H1 (cell line): ENCODE measurements around the gene BRD4. TPM values are rescaled to one million over a fixed set of nuclear protein-coding genes. Genes with fewer than 3 reads are reported as not detected.

ENCODE experiments used
- polyA plus RNA-seq, 7 experiments: library from polyadenylated mRNA; depleted of rRNA in 3 of 7; stranded (reverse) in 5 of 7; unstranded in 2 of 7; fragments of >200 nt in 5 of 7; fragments of 200-250 nt in 2 of 7; gene quantifications; 1 replicate in 5 of 7; 2 replicates in 1 of 7; 4 replicates in 1 of 7; pipeline versions ENCODE4 v1.2.1 to v1.2.3, GENCODE V29; 2011 to 2013; ENCODE audit warnings: missing spikeins in 2 of 7, mixed read lengths in 2 of 7
- small RNA-seq: library from polyadenylated mRNA; stranded (forward); fragments of <200 nt; extraction: miRNeasy Mini kit (QIAGEN cat#:217004); gene quantifications from one replicate; pipeline ENCODE3, GENCODE V24; 2013; ENCODE audit not compliant: insufficient read depth
- total RNA-seq: library from RNA; stranded (reverse); fragmentation: NEBNext Ultra II Directional; extraction: Animal tissue kit (Norgen Biotek cat#: 25700); gene quantifications from 2 replicates; pipeline ENCODE4 v1.2.1, GENCODE V29; 2021

The BRD4 gene
- total and polyA plus RNA-seq, 2 of the 8 experiments (the other 6 are each of a cell fraction or from before 2014, with no cell fraction given): 14.1 to 146 TPM

Small RNAs within 50 kb of the gene (small RNA-seq; reads per million reads assigned to genes)
- gene AC005776.1: not detected

Other genes starting within 250 kb of the BRD4 start
- gene SYDE1, start 225.1 kb downstream of the BRD4 start, total RNA-seq: 16.8 and 17.7 TPM in 2 replicates
- 12.0 and 16.1 TPM in 2 replicates for gene SYDE1, start 225.1 kb downstream of the BRD4 start, polyA plus RNA-seq (2011; rRNA removed)
- 107 and 111 TPM in 2 replicates for gene NOTCH3, start 131.5 kb downstream of the BRD4 start, total RNA-seq
- gene NOTCH3, start 131.5 kb downstream of the BRD4 start, polyA plus RNA-seq (2011; rRNA removed): 37.5 and 65.9 TPM in 2 replicates
- 30.2 and 30.9 TPM in 2 replicates for gene EPHX3, start 100.1 kb downstream of the BRD4 start, total RNA-seq
- gene EPHX3, start 100.1 kb downstream of the BRD4 start, polyA plus RNA-seq (2011; rRNA removed): 47.6 and 67.5 TPM in 2 replicates
- gene AKAP8, start 47.2 kb upstream of the BRD4 start, total RNA-seq: 41.0 and 41.3 TPM in 2 replicates
- gene AKAP8, start 47.2 kb upstream of the BRD4 start, polyA plus RNA-seq (2011; rRNA removed): 17.0 and 20.8 TPM in 2 replicates
- 127 and 138 TPM in 2 replicates for gene AKAP8L, start 86.4 kb upstream of the BRD4 start, total RNA-seq
- gene AKAP8L, start 86.4 kb upstream of the BRD4 start, polyA plus RNA-seq (2011; rRNA removed): 75.1 and 149 TPM in 2 replicates
- 33.2 and 34.4 TPM in 2 replicates for gene WIZ, start 117.4 kb upstream of the BRD4 start, total RNA-seq
- gene WIZ, start 117.4 kb upstream of the BRD4 start, polyA plus RNA-seq (2011; rRNA removed): 12.5 and 22.7 TPM in 2 replicates
- 0.19 TPM in 2 replicates for gene RASAL3, start 132.0 kb upstream of the BRD4 start, total RNA-seq
- 0.63 and 2.4 TPM in 2 replicates for gene RASAL3, start 132.0 kb upstream of the BRD4 start, polyA plus RNA-seq (2011; rRNA removed)
- gene PGLYRP2, start 147.0 kb upstream of the BRD4 start, total RNA-seq: not detected in 2 replicates
- gene PGLYRP2, start 147.0 kb upstream of the BRD4 start, polyA plus RNA-seq (2011; rRNA removed): not detected in 2 replicates
- not detected in 2 replicates for gene CYP4F22, start 176.0 kb upstream of the BRD4 start, total RNA-seq
- gene CYP4F22, start 176.0 kb upstream of the BRD4 start, polyA plus RNA-seq (2011; rRNA removed): not detected in 2 replicates